ENCODE results near the gene BPTF.
"Not testable (repeated sequence)": the region's sequence is repeated elsewhere in the genome, so short reads cannot be mapped to it uniquely, and the experiment has no call there.

BPTF gene

GRCh38 chr17:68018493-68018892 is 193.2 kb downstream of the BPTF start:
- DNase-seq: not testable (repeated sequence)

- no peak for DNase-seq
Measured at GRCh38 chr17:68019336-68019674, 194.0 kb downstream of the BPTF start.

- DNase-seq: peak; percentile 96
Measured at GRCh38 chr17:68019675-68020408, 194.5 kb downstream of the BPTF start.

- DNase-seq: no peak
Measured at GRCh38 chr17:68020409-68020756, 195.1 kb downstream of the BPTF start.

- DNase-seq: not testable (repeated sequence)
Measured at GRCh38 chr17:68020791-68021190, 195.5 kb downstream of the BPTF start.

GRCh38 chr17:68021963-68022362 is 196.7 kb downstream of the BPTF start:
- no peak for DNase-seq

- DNase-seq: not testable (repeated sequence)
Measured at GRCh38 chr17:68022547-68022946, 197.2 kb downstream of the BPTF start.

GRCh38 chr17:68029512-68030215 is 204.4 kb downstream of the BPTF start:
- DNase-seq: no peak
